Loucy (cell line): ENCODE results near the gene CEP164.

Source experiments
- CTCF ChIP-seq: fragments of 200-600 bp; sonication (generic); conservative IDR thresholded peaks from 2 replicates; pipeline ENCODE4 v1.5.1; 2014; ENCODE audit warnings: mild to moderate bottlenecking, antibody characterized with exemption, low read length
- EZH2phosphoT487 ChIP-seq: fragments of 200-600 bp; IDR thresholded peaks from 2 replicates; pipeline ENCODE4 v1.6.1; 2018; ENCODE audit warnings: antibody characterized with exemption, mild to moderate bottlenecking, moderate library complexity, borderline replicate concordance

- no peak for TF ChIP-seq CTCF
- no peak for TF ChIP-seq EZH2phosphoT487
Measured at GRCh38 chr11:117313091-117313490, 14.6 kb upstream of the CEP164 start.
